Stomach (tissue), 4 donors: ENCODE measurements around the gene PIGP.

Source experiments
- EP300 ChIP-seq: sonication (generic); formaldehyde crosslinking; IDR thresholded peaks from one replicate; pipeline ENCODE4 v1.6.1; 2017; ENCODE audit warnings: antibody characterized with exemption
- POLR2A ChIP-seq, 4 donors: fragments of 450-650 bp; IDR thresholded peaks; one replicate each; pipeline ENCODE4 v1.6.1; 2016; ENCODE audit warnings: antibody characterized with exemption in 4 of 4, control low read depth in 2 of 4, mild to moderate bottlenecking in 1 of 4, moderate library complexity in 1 of 4
- TF ChIP-seq, protein P1 (sequence below), 7 experiments: fragments of 450-650 bp in 4 of 7; fragments of 200-600 bp in 3 of 7; sonication (generic) in 3 of 7; IDR thresholded peaks; one replicate each; pipeline ENCODE4 v1.5.1; 2016 to 2019; ENCODE audit warnings: antibody characterized with exemption in 7 of 7, control low read depth in 2 of 7, mild to moderate bottlenecking in 1 of 7

DNA sequence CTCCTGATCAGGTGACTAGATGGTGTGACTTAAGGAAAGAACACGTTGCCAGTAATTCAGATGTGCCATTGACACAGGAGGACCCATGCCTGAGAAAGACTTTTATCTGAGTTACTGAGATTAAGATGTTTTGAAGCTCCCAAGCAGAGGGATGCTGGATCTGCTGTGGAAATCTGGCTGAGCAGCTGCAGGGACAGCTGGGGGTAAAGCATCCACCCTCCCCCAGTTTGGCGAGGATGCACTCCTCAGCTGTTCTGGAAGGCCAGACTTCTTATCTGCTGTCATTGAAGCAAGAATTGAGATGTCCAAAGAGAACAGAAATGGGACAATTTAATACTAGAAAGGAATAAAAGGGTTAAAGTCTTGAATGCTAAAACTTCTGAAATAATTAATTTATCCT is 25.9 kb upstream of the PIGP start:
- TF ChIP-seq, protein P1, sequence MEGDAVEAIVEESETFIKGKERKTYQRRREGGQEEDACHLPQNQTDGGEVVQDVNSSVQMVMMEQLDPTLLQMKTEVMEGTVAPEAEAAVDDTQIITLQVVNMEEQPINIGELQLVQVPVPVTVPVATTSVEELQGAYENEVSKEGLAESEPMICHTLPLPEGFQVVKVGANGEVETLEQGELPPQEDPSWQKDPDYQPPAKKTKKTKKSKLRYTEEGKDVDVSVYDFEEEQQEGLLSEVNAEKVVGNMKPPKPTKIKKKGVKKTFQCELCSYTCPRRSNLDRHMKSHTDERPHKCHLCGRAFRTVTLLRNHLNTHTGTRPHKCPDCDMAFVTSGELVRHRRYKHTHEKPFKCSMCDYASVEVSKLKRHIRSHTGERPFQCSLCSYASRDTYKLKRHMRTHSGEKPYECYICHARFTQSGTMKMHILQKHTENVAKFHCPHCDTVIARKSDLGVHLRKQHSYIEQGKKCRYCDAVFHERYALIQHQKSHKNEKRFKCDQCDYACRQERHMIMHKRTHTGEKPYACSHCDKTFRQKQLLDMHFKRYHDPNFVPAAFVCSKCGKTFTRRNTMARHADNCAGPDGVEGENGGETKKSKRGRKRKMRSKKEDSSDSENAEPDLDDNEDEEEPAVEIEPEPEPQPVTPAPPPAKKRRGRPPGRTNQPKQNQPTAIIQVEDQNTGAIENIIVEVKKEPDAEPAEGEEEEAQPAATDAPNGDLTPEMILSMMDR (IDR thresholded peaks at IDR 0.05): no peak
- TF ChIP-seq POLR2A (IDR thresholded peaks at IDR 0.05): no peak
- no peak for TF ChIP-seq EP300
